Left kidney (tissue), 8 donors: ENCODE data around the gene HSD11B1L. TPM values are rescaled to one million over a fixed set of nuclear protein-coding genes. Genes with fewer than 3 reads are reported as not detected.

ENCODE experiments used
- DNase-seq: peaks from one replicate; pipeline ENCODE4 v3.0.0-alpha.2; 2013
- long read RNA-seq, 8 donors: transcript quantifications; one replicate each; lab custom pipeline, GENCODE V29; 2026
- polyA plus RNA-seq: library from polyadenylated mRNA; unstranded; fragments of 120-200 nt; gene quantifications from one replicate; pipeline ENCODE4 v1.2.1, GENCODE V29; 2013; ENCODE audit not compliant: insufficient read length

The HSD11B1L gene, protein sequence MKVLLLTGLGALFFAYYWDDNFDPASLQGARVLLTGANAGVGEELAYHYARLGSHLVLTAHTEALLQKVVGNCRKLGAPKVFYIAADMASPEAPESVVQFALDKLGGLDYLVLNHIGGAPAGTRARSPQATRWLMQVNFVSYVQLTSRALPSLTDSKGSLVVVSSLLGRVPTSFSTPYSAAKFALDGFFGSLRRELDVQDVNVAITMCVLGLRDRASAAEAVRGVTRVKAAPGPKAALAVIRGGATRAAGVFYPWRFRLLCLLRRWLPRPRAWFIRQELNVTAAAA
- 8.9 TPM for polyA plus RNA-seq
- long read RNA-seq, donor 1, partial matches to known transcripts, result 0 of 6 reads
- long read RNA-seq, donor 1, other reads (novel, unspliced or antisense), result 0 of 6 reads
- long read RNA-seq, donor 2, partial matches to known transcripts, result 0 of 4 reads
- long read RNA-seq, donor 2, other reads (novel, unspliced or antisense), result 0 of 4 reads
- long read RNA-seq, donor 3, partial matches to known transcripts, result 0 of 6 reads
- long read RNA-seq, donor 3, other reads (novel, unspliced or antisense), result 0 of 6 reads
- long read RNA-seq, donor 4, result 0 reads
- long read RNA-seq, donor 5, transcript HSD11B1L-205 (4 exons, 730 nt), result major isoform, 7 of 11 reads
- long read RNA-seq, donor 5, partial matches to known transcripts, result 0 of 11 reads
- long read RNA-seq, donor 5, other reads (novel, unspliced or antisense), result 0 of 11 reads
- long read RNA-seq, donor 6, partial matches to known transcripts, result 0 of 5 reads
- long read RNA-seq, donor 6, other reads (novel, unspliced or antisense), result 0 of 5 reads
- long read RNA-seq, donor 7, partial matches to known transcripts, result 0 of 4 reads
- long read RNA-seq, donor 7, other reads (novel, unspliced or antisense), result 0 of 4 reads
- long read RNA-seq, donor 8, partial matches to known transcripts, result 0 of 5 reads
- long read RNA-seq, donor 8, other reads (novel, unspliced or antisense), result 0 of 5 reads

- peak; percentile 98 for DNase-seq
These were observed at the start of gene HSD11B1L, which contains the start of gene MICOS13 for GRCh38 chr19:5680437-5681368. Gene HSD11B1L, plus strand, starts transcription at chr19:5681027. Its CDS starts 3,806 bp downstream, at chr19:5684833. Gene MICOS13, minus strand, starts transcription at chr19:5680516. Its CDS starts 30 bp downstream, at chr19:5680486.

DNA sequence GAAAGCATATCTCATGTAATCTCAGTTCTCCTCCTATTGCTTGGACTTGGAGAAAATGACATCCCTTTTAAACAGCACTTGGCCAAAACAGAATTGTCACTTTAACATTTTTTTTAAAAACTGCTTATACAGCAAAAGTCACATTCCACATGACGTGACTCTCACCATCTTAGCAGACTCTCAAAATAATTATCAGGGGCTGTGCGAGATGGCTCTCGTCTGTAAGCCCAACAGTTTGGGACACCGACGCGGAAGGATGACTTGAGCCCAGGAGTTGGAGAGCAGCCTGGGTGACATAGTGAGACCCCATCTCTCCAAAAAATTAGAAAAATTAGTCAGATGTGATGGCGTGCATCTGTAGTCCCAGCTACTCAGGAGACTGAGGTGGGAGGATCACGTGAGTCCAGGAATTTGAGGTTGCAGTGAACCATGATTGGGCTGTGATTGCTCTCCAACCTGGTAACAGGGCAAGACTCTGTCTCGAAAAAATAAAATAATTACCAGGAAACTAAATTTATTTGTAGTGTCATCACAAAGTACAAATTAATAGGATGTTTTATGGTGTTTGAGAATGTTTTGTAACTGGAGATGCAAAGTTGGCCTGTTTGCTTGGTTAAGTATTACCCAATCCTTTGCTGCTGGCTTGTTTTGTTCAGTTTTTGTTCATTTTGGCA is 49.1 kb upstream of the HSD11B1L start:
- DNase-seq, result no peak

GRCh38 chr19:5632241-5632612 is 48.6 kb upstream of the HSD11B1L start:
- no peak for DNase-seq

- no peak for DNase-seq
These were observed 48.2 kb upstream of the HSD11B1L start for GRCh38 chr19:5632657-5633056.

DNA sequence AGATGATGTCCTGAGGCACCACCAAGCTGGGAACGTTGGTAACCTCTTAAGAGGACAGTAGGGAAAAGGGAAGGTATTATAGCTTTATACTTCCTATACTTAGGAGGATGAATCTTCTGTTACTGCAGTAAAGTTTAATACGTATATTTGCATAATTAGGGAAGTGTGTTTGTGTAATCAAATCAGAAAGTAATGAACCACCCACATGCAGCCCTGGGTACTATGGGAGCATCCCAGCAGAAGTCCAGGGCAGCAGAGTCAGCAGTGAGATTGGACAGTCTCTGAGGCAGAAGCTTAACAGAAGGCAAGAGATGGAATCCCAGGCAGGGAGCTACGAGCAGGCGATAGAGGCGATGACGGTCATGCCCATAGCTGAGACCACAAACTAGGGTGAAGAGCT is 45.4 kb upstream of the HSD11B1L start:
- no peak for DNase-seq

GRCh38 chr19:5637971-5638370 is 42.9 kb upstream of the HSD11B1L start:
- no peak for DNase-seq

DNA sequence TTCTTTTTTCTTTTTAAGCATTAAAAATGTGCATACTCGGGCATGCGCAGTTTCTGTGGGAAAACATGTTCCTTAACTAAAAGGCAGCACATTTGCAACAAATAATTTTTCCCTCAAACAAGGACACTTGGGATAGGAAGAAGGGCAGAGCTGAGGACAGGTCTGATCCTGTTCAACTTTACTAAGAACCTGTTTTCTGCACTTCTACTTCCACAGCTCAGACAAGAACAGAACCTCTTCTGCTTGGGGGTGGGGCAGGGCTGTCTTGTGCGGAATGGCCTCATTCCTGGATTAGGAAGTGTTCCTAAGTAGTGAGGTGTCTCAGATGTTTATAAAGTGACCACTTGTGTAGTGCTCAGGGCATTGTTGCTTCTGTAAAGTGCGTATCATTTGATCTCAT is 39.7 kb upstream of the HSD11B1L start:
- DNase-seq, result no peak

GRCh38 chr19:5642204-5642603 is 38.6 kb upstream of the HSD11B1L start:
- DNase-seq, result no peak

DNA sequence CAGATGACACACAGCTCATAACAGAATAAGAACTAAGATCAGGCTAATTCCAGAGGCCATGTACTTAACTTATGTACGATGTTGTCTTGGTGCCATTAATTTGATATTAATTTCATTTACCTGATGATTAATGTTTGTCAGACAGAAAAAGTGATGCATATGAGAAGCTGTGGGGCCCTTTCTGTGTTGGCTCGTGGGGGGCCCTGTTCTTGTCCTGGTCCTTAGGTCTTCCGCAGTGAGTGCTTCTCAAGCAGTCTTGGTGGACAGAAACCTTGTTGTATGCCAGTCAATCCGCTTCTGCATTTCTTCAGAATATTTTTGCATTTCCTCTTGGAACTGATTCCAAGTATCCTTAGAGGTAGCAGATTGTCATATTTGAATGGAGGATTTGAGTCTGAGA is 37.8 kb upstream of the HSD11B1L start:
- DNase-seq, result no peak

- no peak for DNase-seq
These were observed 36.8 kb upstream of the HSD11B1L start for GRCh38 chr19:5644037-5644436.

DNA sequence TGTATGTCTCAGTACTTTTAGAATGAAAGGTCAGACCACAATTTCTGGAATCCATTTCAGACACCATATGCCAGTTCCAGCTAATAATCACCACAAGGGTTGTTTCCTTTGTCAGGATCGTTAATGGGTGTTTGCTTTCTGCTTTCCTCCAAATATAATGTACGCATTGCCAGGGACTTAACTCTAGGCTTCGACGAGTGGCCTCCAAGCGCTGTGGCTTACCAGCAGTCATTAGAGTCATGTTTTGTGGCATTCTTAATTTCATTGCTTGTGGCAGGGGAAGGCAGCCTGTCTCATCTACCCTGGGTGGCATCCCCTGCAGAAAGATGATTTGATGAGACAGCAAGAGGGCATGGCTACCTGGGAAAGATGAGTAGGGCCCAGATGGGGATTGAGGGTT is 35.4 kb upstream of the HSD11B1L start:
- no peak for DNase-seq

DNA sequence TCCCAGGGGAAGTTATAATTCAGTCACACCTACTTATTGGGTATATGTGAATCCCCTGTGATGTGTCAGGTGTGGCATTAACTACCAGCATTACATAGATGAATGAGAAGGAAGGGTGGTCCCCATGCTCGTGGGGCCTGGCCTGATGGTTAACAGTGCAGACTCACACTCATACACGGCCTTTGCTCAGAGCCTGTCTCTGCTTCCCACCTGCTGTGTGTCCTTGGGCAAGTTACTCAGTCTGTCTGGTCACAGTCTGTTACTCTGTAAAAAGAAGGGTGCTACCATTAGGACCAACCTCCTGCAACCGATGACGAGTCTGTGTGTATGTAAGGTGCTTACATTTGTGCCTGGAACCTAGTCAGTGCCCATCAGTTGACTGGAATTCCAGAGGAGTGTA is 34.1 kb upstream of the HSD11B1L start:
- DNase-seq, result no peak

DNA sequence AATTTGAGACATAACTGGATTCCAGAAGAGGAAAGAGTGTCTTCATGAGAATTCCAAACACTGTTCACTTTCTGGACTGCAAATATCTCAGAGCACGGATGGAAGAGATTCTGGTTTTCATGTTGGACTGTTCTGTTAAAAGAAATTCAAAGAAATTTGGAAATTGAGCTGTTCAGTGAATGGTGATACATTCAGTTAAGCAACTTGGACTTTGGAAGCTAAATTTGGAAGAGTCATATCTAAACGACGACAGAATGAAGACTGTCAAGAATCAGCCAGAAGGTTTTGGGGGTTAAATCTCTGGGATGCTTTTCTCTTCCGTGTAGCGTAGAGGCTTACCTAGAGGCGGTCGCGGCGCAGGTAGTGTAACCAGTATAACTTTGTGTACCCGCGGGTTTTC is 32.4 kb upstream of the HSD11B1L start:
- DNase-seq, result no peak

- DNase-seq, result no peak
These were observed 29.5 kb upstream of the HSD11B1L start for GRCh38 chr19:5651361-5651760.

GRCh38 chr19:5652261-5652660 is 28.6 kb upstream of the HSD11B1L start:
- no peak for DNase-seq

GRCh38 chr19:5654931-5655330 is 25.9 kb upstream of the HSD11B1L start:
- no peak for DNase-seq

GRCh38 chr19:5655412-5655811 is 25.4 kb upstream of the HSD11B1L start:
- no peak for DNase-seq

GRCh38 chr19:5661483-5661882 is 19.3 kb upstream of the HSD11B1L start:
- DNase-seq, result no peak

DNA sequence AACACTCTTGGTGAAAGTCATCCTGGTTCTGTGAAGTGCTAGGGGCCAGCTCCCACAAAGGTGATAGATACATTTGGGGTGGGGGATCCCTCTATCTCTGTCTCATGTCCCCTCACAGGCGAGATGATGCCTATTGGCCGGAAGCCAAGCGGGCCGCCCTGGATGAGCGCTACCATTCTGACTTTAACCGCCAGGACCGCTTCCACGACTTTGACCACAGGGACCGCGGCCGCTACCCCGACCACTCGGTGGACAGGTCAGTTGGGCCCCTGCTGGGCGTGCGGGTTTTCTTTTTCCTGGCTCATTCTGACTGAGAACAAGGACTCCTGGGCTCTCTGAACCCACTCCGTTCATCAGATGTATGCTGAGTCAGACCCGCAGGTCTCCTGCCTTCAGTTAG is 16.9 kb upstream of the HSD11B1L start:
- no peak for DNase-seq

DNA sequence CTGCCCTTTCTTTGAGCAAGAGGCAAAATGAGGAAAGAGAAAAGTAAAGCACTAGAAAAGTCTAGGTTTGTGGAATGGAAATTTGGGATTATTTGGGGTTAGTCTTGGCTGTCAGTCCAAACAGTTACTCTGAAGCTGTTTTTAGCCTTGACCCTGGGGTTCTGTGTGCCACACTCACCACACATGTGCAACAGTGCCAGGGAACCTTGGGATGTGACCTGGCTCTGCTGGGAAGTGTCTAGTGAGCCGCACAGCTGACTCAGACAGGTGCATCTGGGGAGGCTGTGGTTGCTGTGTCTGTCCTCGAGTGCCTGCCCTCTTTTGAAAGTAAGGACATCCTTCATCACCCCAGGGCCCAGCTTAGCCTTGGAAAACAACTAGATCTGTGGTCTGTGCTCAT is 16.3 kb upstream of the HSD11B1L start:
- no peak for DNase-seq
